Measurements from ENCODE around the gene FBXW7.
"Not testable (repeated sequence)": the region's sequence is repeated elsewhere in the genome, so short reads cannot be mapped to it uniquely, and the experiment has no call there.

FBXW7 gene

GRCh38 chr4:152559641-152560040 lies 23.7 kb upstream of the FBXW7 start:
- H3K27me3 Mint-ChIP-seq, result no peaks in the 10 kb centered on the region
- peaks cover 16% of the 10 kb centered on the region for H3K4me1 Mint-ChIP-seq (ENCODE audit: low read depth)
- no peaks in the 10 kb centered on the region for H3K36me3 Mint-ChIP-seq
- no peak overlapping the region for H3K27ac Mint-ChIP-seq
- no peak overlapping the region for H3K4me3 Mint-ChIP-seq
- no peaks in the 10 kb centered on the region for H3K9me3 Mint-ChIP-seq (ENCODE audit: low read depth)

- Mint-ChIP-seq H3K9me3 (ENCODE audit: low read depth) (no peaks in the 10 kb centered on the region), H3K4me1 (ENCODE audit: low read depth) (peaks cover 28% of the 10 kb centered on the region), H3K27ac (no peak overlapping the region)
Measured at GRCh38 chr4:152558396-152558795, 22.5 kb upstream of the FBXW7 start.

GRCh38 chr4:152556834-152557233 lies 20.9 kb upstream of the FBXW7 start:
- H3K27ac Mint-ChIP-seq, result no peak overlapping the region
- H3K36me3 Mint-ChIP-seq, result no peaks in the 10 kb centered on the region
- no peaks in the 10 kb centered on the region for H3K27me3 Mint-ChIP-seq
- H3K4me1 Mint-ChIP-seq (ENCODE audit: low read depth), result peaks cover 41% of the 10 kb centered on the region
- H3K9me3 Mint-ChIP-seq (ENCODE audit: low read depth), result no peaks in the 10 kb centered on the region
- no peak overlapping the region for H3K4me3 Mint-ChIP-seq

More at GRCh38 chr4:152558396-152558795, 22.5 kb upstream of the FBXW7 start:
- Mint-ChIP-seq H3K27me3 (no peaks in the 10 kb centered on the region), H3K4me3 (no peak overlapping the region), H3K36me3 (no peaks in the 10 kb centered on the region)

GRCh38 chr4:152556283-152556682 lies 20.4 kb upstream of the FBXW7 start:
- Mint-ChIP-seq H3K27ac (peak overlapping the region; percentile 42), H3K27me3 (no peaks in the 10 kb centered on the region), H3K9me3 (ENCODE audit: low read depth) (no peaks in the 10 kb centered on the region), H3K4me1 (ENCODE audit: low read depth) (peaks cover 45% of the 10 kb centered on the region), H3K36me3 (no peaks in the 10 kb centered on the region), H3K4me3 (no peak overlapping the region)

DNA sequence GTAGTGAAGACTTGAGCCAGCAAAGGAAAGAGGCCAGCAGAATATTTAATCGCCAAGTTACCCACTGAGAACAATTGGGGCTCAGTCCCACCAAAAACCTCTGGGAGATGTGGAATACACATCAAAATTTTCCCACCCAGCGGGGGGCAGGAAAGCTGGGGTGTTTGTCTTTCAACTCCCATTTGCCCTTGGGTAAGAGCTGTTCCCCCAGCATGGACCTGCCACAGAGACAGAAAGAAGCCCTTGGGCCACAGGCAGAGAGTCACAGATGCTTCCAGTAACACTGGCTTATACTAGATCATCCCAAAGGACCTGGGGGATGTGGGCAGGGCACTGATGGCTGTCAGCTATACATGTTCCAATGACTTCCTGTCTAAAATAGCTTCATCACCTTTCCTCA lies 18.9 kb upstream of the FBXW7 start:
- H3K36me3 Mint-ChIP-seq, result no peaks in the 10 kb centered on the region
- H3K4me1 Mint-ChIP-seq (ENCODE audit: low read depth), result peaks cover 48% of the 10 kb centered on the region
- no peaks in the 10 kb centered on the region for H3K9me3 Mint-ChIP-seq (ENCODE audit: low read depth)
- H3K27me3 Mint-ChIP-seq, result no peaks in the 10 kb centered on the region
- H3K4me3 Mint-ChIP-seq, result no peak overlapping the region
- H3K27ac Mint-ChIP-seq, result peak overlapping the region; percentile 92

- not testable (repeated sequence) for H3K9me3 Mint-ChIP-seq (ENCODE audit: low read depth); H3K4me3 Mint-ChIP-seq; H3K27ac Mint-ChIP-seq; H3K27me3 Mint-ChIP-seq; H3K36me3 Mint-ChIP-seq
- H3K4me1 Mint-ChIP-seq (ENCODE audit: low read depth), result peaks cover 43% of the 10 kb centered on the region
Measured at GRCh38 chr4:152550687-152551086, 14.8 kb upstream of the FBXW7 start.

DNA sequence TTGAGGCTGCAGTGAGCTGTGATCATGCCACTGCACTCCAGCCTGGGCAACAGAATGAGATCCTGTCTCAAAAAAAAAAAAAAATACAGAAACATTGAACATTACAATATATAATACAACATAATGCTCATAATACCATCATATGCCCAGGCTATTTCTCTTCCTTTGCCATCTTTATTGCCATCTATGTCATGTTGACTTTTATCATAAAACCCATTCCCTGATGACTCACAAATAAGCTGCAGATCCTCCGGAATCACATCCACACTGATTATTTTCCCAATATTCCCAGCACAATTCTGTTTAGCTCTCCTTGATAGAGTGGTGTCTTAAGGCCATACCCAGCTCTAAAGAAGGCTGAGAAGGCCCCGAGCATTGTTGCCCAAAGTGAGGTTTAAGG lies 9.2 kb upstream of the FBXW7 start:
- no peak overlapping the region for H3K4me3 Mint-ChIP-seq
- no peaks in the 10 kb centered on the region for H3K9me3 Mint-ChIP-seq (ENCODE audit: low read depth)
- H3K27me3 Mint-ChIP-seq, result no peaks in the 10 kb centered on the region
- H3K36me3 Mint-ChIP-seq, result peaks cover 2% of the 10 kb centered on the region
- H3K4me1 Mint-ChIP-seq (ENCODE audit: low read depth), result peaks cover 15% of the 10 kb centered on the region
- no peak overlapping the region for H3K27ac Mint-ChIP-seq

GRCh38 chr4:152544533-152544932 lies 8.6 kb upstream of the FBXW7 start:
- H3K36me3 Mint-ChIP-seq; H3K27me3 Mint-ChIP-seq; H3K27ac Mint-ChIP-seq; H3K4me3 Mint-ChIP-seq; H3K9me3 Mint-ChIP-seq (ENCODE audit: low read depth): not testable (repeated sequence)
- peaks cover 18% of the 10 kb centered on the region for H3K4me1 Mint-ChIP-seq (ENCODE audit: low read depth)

DNA sequence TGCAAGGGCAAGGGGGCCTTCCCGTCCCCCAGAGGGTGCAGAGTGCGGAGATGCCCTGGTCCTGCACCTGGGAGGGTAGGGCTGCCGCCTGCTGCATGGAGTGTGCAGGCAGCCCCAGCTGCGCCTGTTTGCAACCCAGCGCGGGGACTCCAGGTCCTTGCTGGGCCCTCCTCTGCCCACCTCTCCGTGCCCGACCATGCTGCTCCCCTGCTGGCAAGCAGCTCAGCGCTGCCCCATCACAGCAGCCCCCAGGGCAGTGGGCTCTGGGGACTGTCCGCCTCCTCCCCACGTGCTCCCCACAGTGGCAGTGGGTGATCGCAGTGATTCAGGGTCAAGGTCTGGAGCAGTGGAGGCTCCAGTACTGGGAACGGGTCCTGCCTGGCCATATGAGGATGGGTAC lies 5.0 kb upstream of the FBXW7 start:
- H3K4me1 Mint-ChIP-seq (ENCODE audit: low read depth), result peaks cover 41% of the 10 kb centered on the region
- H3K4me3 Mint-ChIP-seq, result no peak overlapping the region
- no peaks in the 10 kb centered on the region for H3K9me3 Mint-ChIP-seq (ENCODE audit: low read depth)
- H3K27me3 Mint-ChIP-seq, result no peaks in the 10 kb centered on the region
- H3K27ac Mint-ChIP-seq, result no peak overlapping the region
- H3K36me3 Mint-ChIP-seq, result peaks cover 3% of the 10 kb centered on the region

GRCh38 chr4:152540293-152540674 lies 4.4 kb upstream of the FBXW7 start:
- H3K4me3 Mint-ChIP-seq, result no peak overlapping the region
- peaks cover 3% of the 10 kb centered on the region for H3K36me3 Mint-ChIP-seq
- no peaks in the 10 kb centered on the region for H3K9me3 Mint-ChIP-seq (ENCODE audit: low read depth)
- peak overlapping the region; percentile 41 for H3K27ac Mint-ChIP-seq
- no peaks in the 10 kb centered on the region for H3K27me3 Mint-ChIP-seq
- peaks cover 40% of the 10 kb centered on the region for H3K4me1 Mint-ChIP-seq (ENCODE audit: low read depth)

- Mint-ChIP-seq H3K4me3 (no peak overlapping the region), H3K4me1 (ENCODE audit: low read depth) (peaks cover 38% of the 10 kb centered on the region), H3K27ac (peak overlapping the region; percentile 94), H3K36me3 (peaks cover 3% of the 10 kb centered on the region), H3K27me3 (no peaks in the 10 kb centered on the region), H3K9me3 (ENCODE audit: low read depth) (no peaks in the 10 kb centered on the region)
Measured at GRCh38 chr4:152539556-152540292, 3.8 kb upstream of the FBXW7 start.

- H3K4me1 Mint-ChIP-seq (ENCODE audit: low read depth), result peaks cover 48% of the 10 kb centered on the region
- peak overlapping the region; percentile 99 for H3K27ac Mint-ChIP-seq
- H3K36me3 Mint-ChIP-seq, result peaks cover 5% of the 10 kb centered on the region
- no peaks in the 10 kb centered on the region for H3K27me3 Mint-ChIP-seq
- peak overlapping the region; percentile 97 for H3K4me3 Mint-ChIP-seq
- H3K9me3 Mint-ChIP-seq (ENCODE audit: low read depth), result no peaks in the 10 kb centered on the region
Measured at GRCh38 chr4:152537881-152538280, 2.0 kb upstream of the FBXW7 start.

DNA sequence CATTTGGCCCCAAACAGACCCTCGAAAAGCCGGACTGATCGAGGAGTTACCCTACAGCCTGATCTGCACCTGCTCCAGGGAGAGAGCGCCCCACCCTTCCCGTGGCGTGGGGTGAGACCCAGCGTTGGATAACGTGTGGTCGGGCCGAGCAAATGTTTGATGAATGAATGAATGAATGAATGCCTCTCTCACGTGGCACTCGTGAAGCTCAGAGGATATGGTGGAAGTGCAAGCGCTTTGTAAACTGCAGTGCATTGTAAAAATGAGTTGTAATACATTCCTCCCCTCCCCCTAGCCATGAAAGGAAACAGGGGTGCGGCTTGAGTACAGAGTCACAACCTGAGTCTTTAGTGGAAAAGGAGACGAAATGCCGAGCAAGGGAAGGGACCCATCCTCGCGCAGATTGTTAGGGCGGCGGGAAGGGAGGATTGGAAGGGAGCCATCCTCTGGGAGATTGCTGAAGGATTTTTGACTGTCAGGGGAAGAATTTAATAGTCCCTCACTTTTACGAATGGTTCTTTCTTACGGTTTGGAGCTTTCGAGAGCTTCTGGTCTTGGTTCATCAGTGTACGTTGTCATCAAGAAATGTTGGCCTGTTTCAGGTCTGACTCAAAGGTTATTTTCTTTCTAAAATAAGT lies 772 bp upstream of the FBXW7 start:
- H3K9me3 Mint-ChIP-seq (ENCODE audit: low read depth), result no peaks in the 10 kb centered on the region
- H3K36me3 Mint-ChIP-seq, result peaks cover 8% of the 10 kb centered on the region
- peak overlapping the region; percentile 99 for H3K27ac Mint-ChIP-seq
- H3K27me3 Mint-ChIP-seq, result no peaks in the 10 kb centered on the region
- peak overlapping the region; percentile 97 for H3K4me3 Mint-ChIP-seq
- H3K4me1 Mint-ChIP-seq (ENCODE audit: low read depth), result peaks cover 54% of the 10 kb centered on the region

GRCh38 chr4:152535360-152535902 lies 461 bp downstream of the FBXW7 start:
- Mint-ChIP-seq H3K4me3 (peak overlapping the region; percentile 97), H3K9me3 (ENCODE audit: low read depth) (no peaks in the 10 kb centered on the region), H3K4me1 (ENCODE audit: low read depth) (peaks cover 65% of the 10 kb centered on the region), H3K36me3 (peaks cover 10% of the 10 kb centered on the region), H3K27ac (peak overlapping the region; percentile 99), H3K27me3 (no peaks in the 10 kb centered on the region)

DNA sequence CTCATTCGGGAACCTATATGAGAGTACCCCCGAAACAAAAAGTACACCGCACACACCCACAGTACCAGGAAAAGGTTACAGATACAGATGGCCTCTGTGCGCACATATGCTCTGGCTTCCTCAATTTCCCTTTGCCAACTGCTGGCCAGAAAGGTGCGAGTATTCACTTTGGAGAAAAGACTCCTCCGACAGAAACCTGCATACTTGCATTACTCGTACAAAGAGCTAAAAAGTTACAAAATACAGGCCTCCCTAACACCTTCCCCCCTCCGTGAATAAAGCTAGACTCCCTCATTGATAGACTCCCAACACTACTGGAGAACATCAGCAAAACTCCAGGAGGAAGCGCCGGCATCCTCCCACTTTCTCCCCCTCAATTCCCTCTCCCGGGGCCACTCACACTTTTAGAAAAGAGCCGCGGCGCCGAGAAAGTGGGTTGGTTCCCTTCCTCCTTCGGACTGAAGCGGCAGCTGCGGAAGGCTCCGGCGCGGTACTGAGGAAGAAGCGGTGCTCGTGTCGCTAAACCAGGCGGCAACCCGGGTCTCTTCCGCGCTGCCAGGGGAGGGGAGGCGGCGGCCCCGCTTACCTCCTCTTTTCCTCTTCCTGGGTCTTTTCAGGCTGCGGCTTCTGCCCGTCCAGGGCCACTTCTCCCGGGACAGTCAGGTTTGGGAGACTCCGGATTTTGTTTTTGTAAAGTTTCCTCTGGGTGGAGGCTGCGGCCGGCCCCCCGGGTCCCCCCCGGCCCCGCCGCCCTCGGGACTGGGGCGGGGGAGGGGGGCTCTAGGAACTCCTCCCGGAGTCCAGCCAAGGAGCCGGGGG lies 1.1 kb downstream of the FBXW7 start:
- Mint-ChIP-seq H3K27ac (peak overlapping the region; percentile 83), H3K27me3 (no peaks in the 10 kb centered on the region), H3K4me3 (peak overlapping the region; percentile 95), H3K4me1 (ENCODE audit: low read depth) (peaks cover 65% of the 10 kb centered on the region), H3K9me3 (ENCODE audit: low read depth) (no peaks in the 10 kb centered on the region), H3K36me3 (peaks cover 11% of the 10 kb centered on the region)
